Activated T-helper 1 cell treated with anti-CD3 and anti-CD28 coated beads, Interleukin-12 subunit alpha, Interleukin-12 subunit beta, Interleukin-2, Interleukin-4 antibody, amounts not matched to agents 30 ng/mL and 10 ng/mL and 1 ng/mL, durations not matched to agents 14 hours and 24 hours and 36 hours (primary cell): ENCODE data around the gene ANKRD2. TPM values are rescaled to one million over a fixed set of nuclear protein-coding genes. Genes with fewer than 3 reads are reported as not detected.

Experiments
- DNase-seq: peaks from one replicate; pipeline ENCODE4 v3.0.0; 2021; ENCODE audit warnings: low spot score
- H3K27ac Mint-ChIP-seq: one replicate; pipeline ENCODE4 v1.8.0; 2021; ENCODE audit warnings: mild to moderate bottlenecking, mixed read lengths
- H3K27me3 Mint-ChIP-seq: one replicate; pipeline ENCODE4 v1.8.0; 2022; ENCODE audit warnings: mild to moderate bottlenecking, moderate library complexity, mixed read lengths; ENCODE audit not compliant: insufficient read depth
- H3K36me3 Mint-ChIP-seq: one replicate; pipeline ENCODE4 v1.8.0; 2021; ENCODE audit warnings: low read depth, mixed read lengths
- H3K4me1 Mint-ChIP-seq: one replicate; pipeline ENCODE4 v1.8.0; 2021; ENCODE audit warnings: low read depth, mixed read lengths
- H3K4me3 Mint-ChIP-seq: one replicate; pipeline ENCODE4 v1.8.0; 2021; ENCODE audit warnings: mild to moderate bottlenecking, moderate library complexity, mixed read lengths
- H3K9me3 Mint-ChIP-seq: one replicate; pipeline ENCODE4 v1.8.0; 2021; ENCODE audit warnings: mixed read lengths
- intact Hi-C: fragments of 100-400 bp; cut with micrococcal nuclease; formaldehyde crosslinking; loops from one replicate; pipeline ENCODE4 v1.15.1; 2024
- total RNA-seq: library from RNA; stranded (reverse); gene quantifications from 2 replicates; pipeline ENCODE4 v1.2.3, GENCODE V29; 2022

ANKRD2 gene
- total RNA-seq, 1 donor from 2014 or later: not detected

DNA sequence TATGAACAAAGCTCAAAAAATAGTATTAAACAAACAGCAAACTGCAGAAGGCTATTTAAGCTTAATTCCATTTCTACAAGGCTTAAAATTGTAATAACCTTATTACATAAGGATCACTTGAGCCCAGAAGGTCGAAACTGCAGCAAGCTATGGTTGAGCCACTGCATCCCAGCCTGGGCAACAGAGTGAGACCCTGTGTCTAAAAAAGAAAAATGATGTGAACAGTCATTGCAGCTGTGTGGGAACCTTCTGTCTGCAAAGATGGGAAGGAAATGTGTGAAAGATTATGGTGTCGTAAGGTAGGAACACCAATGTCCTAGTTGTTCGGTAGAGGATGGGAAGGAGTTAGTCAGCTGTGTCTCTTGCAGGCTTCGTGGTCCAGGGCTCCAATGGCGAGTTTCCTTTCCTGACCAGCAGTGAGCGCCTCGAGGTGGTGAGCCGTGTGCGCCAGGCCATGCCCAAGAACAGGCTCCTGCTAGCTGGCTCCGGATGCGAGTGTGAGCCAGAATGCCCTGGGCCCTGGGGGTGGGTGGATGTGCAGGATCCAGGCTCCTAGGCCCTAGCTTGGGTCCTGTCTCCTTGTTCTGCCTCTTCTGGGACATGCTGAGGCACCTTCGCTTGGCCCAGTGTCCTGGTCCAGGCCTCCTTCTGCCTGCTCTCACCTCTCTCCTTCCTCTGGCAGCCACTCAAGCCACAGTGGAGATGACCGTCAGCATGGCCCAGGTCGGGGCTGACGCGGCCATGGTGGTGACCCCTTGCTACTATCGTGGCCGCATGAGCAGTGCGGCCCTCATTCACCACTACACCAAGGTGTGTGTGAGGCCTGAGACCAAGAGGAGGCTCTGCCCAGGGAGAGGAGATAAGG lies 26.1 kb downstream of the ANKRD2 start:
- Mint-ChIP-seq H3K27me3 (peaks cover 4% of the 10 kb centered on the region), H3K27ac (no peak overlapping the region), H3K36me3 (no peaks in the 10 kb centered on the region), H3K4me3 (no peak overlapping the region), H3K9me3 (no peaks in the 10 kb centered on the region), H3K4me1 (no peaks in the 10 kb centered on the region)
- no peak for DNase-seq
- intact Hi-C loops: no loop called here

DNA sequence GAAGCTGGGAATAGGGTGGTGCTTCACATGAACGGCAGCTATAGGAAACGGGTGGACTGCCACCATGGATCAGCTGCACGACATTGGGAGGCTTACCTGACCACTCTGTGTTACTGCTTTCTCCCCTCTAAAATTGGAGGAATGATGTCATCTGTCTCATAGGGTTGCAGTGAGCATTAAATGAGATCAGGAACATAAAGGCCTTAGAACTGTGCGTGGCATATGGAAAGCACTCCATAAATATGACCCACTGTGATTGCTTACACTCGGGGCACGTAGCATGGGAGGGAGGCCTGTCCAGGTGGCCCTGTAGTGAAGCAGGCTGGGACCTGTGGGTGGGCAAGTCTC lies 26.7 kb downstream of the ANKRD2 start:
- intact Hi-C loops: no loop called here
- Mint-ChIP-seq H3K36me3 (no peaks in the 10 kb centered on the region), H3K4me3 (no peak overlapping the region), H3K27ac (no peak overlapping the region), H3K4me1 (no peaks in the 10 kb centered on the region), H3K27me3 (peaks cover 4% of the 10 kb centered on the region), H3K9me3 (no peaks in the 10 kb centered on the region)
- DNase-seq: no peak

DNA sequence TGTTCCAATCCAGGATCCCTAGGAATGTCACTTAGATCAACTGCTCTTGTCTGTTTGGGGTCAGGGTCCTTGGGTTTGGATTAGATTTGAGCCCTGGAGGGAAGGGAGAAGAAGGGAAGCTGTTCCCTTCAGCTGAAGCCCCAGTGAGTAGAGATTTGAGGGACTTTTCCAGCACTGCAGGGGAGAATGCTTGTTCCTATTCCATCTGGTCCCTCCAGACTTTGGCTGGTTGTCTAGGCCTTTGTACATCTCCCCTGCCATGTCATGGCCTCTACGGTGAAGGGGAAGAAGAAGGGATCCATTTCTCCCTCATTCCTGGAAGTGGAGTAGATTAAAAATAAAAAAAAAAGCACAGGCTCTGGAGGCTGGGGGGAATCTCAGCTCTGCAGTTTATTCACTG lies 28.0 kb downstream of the ANKRD2 start:
- Mint-ChIP-seq H3K27me3 (peaks cover 2% of the 10 kb centered on the region), H3K36me3 (no peaks in the 10 kb centered on the region), H3K27ac (no peak overlapping the region), H3K4me3 (no peak overlapping the region), H3K9me3 (no peaks in the 10 kb centered on the region), H3K4me1 (no peaks in the 10 kb centered on the region)
- intact Hi-C loops: no loop called here
- no peak for DNase-seq

DNA sequence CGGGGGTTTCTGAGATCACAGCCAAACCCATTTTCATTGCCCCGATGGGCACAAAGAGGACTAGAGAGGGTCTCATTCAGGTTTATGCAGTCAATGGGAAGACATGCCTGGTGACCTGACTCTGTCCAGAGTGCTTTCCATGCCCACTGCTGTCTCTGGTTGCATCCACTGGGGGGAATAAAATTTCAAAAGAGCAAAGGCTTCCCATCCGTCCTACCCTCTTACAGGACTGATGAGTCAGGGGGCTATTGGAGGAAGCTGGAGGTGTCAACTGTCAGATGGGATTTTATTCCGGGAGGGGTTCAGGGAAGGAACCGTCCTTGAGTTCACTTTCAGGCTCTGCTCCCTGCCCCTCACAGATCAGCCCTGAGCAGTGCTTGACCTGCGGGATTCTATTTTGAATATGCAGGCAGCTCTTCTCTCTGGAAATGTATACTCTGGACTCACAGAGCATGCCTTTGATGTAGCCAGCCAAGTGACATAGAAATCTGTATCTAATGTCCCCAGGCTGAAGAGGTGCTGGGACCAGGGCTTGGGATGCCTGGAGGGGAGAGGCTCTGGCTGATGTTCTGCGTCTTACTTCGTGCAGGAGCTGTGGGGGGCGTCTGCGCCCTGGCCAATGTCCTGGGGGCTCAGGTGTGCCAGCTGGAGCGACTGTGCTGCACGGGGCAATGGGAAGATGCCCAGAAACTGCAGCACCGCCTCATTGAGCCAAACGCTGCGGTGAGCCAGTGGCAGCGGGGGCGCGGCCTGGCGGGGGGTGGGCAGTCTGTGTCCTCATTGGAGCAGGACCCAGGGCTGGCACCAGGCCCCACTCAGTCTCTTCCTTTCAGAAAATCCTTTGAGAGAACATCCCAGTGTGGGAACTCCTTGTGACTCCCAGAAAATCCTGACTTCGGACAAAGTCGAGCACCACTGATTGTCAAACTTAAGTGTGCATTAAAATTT lies 29.0 kb downstream of the ANKRD2 start:
- Mint-ChIP-seq H3K4me1 (no peaks in the 10 kb centered on the region), H3K9me3 (no peaks in the 10 kb centered on the region), H3K36me3 (no peaks in the 10 kb centered on the region), H3K27ac (no peak overlapping the region), H3K4me3 (no peak overlapping the region), H3K27me3 (peaks cover 2% of the 10 kb centered on the region)
- intact Hi-C loops: no loop called here
- no peak for DNase-seq

DNA sequence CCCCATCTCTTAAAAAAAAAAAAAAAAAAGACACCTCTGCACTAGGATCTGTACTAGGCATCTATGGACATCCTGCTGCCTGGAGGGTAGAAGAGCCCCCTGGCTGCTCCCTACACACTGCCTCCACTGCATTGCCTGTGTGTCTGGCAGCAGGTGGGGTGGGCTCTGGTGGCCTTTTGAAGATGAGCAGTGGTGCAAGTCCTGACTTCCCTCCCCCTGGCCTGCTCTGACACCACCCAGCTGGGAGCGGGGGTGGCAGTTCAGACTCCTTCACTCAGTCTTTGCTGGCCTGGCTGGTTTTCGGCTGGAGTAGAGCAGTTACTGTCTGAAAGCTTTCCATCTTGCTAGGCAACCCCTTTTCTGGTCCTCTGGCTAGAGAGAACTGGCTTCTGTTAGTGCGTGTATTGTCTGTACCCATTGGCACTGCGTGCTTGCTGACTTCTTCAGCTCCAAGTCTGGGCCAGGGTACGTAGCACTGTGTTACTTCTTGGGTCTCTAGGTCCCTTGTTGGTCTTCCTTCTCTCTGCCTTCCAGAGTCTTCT lies 34.6 kb downstream of the ANKRD2 start:
- no peaks in the 10 kb centered on the region for H3K4me1 Mint-ChIP-seq
- intact Hi-C loops: no loop called here
- no peaks in the 10 kb centered on the region for H3K27me3 Mint-ChIP-seq
- DNase-seq: no peak
- no peak overlapping the region for H3K27ac Mint-ChIP-seq
- H3K4me3 Mint-ChIP-seq: no peak overlapping the region
- no peaks in the 10 kb centered on the region for H3K36me3 Mint-ChIP-seq
- no peaks in the 10 kb centered on the region for H3K9me3 Mint-ChIP-seq

DNA sequence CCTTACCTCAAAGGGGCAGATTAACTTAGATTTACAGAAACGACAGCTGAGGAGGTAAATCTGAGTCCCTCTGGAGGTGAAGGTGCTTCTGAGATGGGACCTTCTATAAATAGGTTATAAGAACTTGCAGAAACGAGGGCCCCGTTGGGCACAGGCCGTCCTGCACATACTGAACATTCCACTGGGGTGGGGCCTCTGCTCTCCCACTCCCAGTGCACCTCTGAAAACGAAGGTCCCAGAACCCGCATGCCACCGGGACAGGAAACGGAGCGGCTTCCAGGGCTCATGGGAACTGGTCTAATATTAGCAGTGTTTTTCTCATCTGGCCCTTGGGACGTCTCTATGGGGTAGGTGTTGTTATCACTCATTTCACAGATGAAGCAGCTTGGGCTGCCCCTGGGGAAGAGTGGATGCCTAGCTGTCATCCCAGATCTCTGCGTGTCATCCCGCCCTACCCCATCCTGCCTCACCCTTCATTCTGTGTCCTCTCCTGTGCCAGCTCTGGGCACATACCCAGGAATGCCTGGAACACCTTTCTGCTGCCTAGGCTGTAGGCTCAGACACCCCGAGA lies 36.5 kb downstream of the ANKRD2 start:
- no peaks in the 10 kb centered on the region for H3K9me3 Mint-ChIP-seq
- no peak overlapping the region for H3K4me3 Mint-ChIP-seq
- intact Hi-C loops: no loop called here
- H3K27ac Mint-ChIP-seq: no peak overlapping the region
- no peaks in the 10 kb centered on the region for H3K27me3 Mint-ChIP-seq
- H3K36me3 Mint-ChIP-seq: no peaks in the 10 kb centered on the region
- H3K4me1 Mint-ChIP-seq: no peaks in the 10 kb centered on the region
- no peak for DNase-seq

DNA sequence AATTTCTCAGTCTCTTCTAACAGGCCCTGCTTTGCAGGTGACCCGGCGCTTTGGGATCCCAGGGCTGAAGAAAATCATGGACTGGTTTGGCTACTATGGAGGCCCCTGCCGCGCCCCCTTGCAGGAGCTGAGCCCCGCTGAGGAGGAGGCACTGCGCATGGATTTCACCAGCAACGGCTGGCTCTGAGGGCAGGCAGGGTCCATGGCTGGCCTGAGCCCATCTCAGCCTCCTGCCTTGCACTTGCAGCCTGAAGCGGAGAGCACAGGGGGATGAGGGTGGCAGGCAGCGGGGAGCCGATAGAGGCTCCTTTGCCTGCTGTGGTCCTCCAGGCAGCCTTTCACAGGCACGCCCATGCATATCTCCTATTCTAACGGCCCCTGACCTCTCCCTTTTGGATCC lies 38.9 kb downstream of the ANKRD2 start:
- Mint-ChIP-seq H3K36me3 (no peaks in the 10 kb centered on the region), H3K4me3 (no peak overlapping the region), H3K9me3 (no peaks in the 10 kb centered on the region), H3K4me1 (no peaks in the 10 kb centered on the region), H3K27me3 (no peaks in the 10 kb centered on the region), H3K27ac (no peak overlapping the region)
- DNase-seq: no peak
- intact Hi-C loops: no loop called here

DNA sequence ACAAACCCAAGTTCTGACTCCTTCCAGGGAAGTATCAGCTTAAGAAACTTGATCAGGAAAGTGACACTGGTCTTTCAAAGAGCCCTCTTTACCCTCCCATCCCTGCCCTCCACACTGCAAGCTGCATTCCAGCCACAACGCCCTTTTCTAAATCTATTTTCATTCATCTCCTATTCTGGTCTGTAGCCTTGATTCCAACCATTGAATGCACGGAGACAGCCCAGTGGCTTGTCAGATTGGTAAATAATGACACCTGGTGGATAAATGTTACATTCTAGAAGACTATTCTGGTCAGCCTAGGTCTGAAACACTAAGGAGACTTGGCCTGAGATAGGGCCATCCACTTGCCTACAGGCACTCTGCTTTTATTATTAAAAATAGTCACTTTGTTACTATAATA lies 39.8 kb downstream of the ANKRD2 start:
- intact Hi-C loops: loop anchor here (1.0 kb wide), 1 partner anchor 40 kb away; the partner anchor contains the start of gene ANKRD2
- Mint-ChIP-seq H3K4me1 (no peaks in the 10 kb centered on the region), H3K27ac (no peak overlapping the region)

DNA sequence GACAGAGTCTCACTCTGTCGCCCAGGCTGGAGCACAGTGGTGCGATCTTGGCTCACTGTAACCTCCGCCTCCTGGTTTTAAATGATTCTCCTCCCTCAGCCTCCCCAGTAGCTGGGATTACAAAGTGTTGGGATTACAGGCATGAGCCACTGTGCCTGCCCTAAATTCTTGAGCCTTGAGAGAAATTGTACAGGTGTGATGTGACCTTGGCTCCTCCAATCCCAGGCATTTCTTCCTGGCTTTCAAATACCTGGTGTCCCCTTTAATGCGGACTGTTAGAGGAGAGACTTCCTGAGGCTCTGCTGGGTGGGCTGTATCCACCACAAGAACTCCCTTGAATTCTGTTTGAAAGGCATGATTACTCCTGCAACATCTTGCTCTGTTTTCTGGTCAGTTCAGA lies 45.7 kb downstream of the ANKRD2 start:
- Mint-ChIP-seq H3K4me3 (no peak overlapping the region), H3K9me3 (no peaks in the 10 kb centered on the region), H3K27me3 (no peaks in the 10 kb centered on the region), H3K4me1 (no peaks in the 10 kb centered on the region), H3K36me3 (no peaks in the 10 kb centered on the region), H3K27ac (no peak overlapping the region)
- DNase-seq: no peak
- intact Hi-C loops: no loop called here

More for the DNA sequence above, 39.8 kb downstream of the ANKRD2 start:
- DNase-seq: no peak
- no peaks in the 10 kb centered on the region for H3K9me3 Mint-ChIP-seq
- H3K27me3 Mint-ChIP-seq: no peaks in the 10 kb centered on the region
- H3K4me3 Mint-ChIP-seq: no peak overlapping the region
- no peaks in the 10 kb centered on the region for H3K36me3 Mint-ChIP-seq

DNA sequence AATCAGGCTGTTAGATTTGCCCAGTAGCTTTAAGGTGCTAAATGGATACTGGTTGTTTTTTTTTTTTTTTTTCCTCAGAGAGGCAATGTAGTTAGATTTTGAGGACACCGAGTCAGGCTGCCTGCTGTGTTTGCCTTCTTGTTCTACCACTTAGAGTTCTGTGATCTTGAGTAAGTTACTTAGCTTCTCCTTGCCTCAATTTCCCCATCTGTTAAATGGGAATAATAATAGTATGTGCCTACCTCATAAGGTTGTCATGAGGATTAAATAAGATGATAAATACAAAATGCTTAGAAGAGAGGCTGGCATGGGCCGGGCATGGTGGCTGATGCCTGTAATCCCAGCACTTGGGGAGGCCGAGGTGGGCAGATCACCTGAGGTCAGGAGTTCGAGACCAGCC lies 46.2 kb downstream of the ANKRD2 start:
- intact Hi-C loops: no loop called here

DNA sequence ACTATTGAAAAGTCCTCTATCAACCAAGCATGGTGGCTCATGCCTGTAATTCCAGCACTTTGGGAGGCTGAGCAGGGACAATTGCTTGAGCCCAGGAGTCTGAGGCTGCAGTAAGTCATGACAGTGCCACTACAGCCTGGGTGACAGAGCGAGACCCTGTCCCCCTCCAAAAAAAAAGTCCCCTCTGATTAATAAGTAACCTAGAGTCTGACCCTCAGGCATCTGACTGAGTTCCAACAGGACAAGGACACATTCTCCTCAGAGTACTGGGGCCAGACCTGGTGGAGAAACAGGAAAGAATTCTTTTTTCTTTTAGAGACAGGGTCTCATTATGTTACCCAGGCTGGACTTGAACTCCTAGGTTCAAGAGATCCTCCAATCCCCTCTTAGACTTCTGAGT lies 50.7 kb downstream of the ANKRD2 start:
- no peak for DNase-seq
- Mint-ChIP-seq H3K9me3 (no peaks in the 10 kb centered on the region), H3K27me3 (peaks cover 3% of the 10 kb centered on the region), H3K27ac (no peak overlapping the region), H3K4me3 (no peak overlapping the region), H3K36me3 (no peaks in the 10 kb centered on the region), H3K4me1 (no peaks in the 10 kb centered on the region)
- intact Hi-C loops: no loop called here

More for the DNA sequence above, 46.2 kb downstream of the ANKRD2 start:
- Mint-ChIP-seq H3K4me3 (no peak overlapping the region), H3K4me1 (no peaks in the 10 kb centered on the region), H3K27me3 (no peaks in the 10 kb centered on the region), H3K27ac (no peak overlapping the region), H3K36me3 (no peaks in the 10 kb centered on the region), H3K9me3 (no peaks in the 10 kb centered on the region)
- no peak for DNase-seq

DNA sequence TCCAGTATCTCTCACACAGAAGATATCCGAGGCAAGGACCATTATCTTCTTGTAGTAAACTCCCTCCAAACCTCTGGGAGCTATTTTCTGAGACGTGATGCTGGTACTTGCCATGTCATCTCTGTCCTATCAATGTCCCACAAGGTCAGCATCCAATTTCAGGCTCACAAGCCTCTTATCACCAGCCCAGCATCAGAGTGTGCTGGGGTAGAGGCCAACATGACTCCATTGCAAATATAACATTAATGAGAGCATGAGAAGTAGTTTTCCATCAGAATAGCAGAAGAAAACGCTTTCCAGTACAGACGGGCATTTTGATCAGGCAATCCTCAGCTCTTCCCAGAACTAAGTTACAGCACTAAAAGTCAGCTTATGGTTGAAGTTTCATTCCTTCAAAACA lies 55.2 kb downstream of the ANKRD2 start:
- H3K27ac Mint-ChIP-seq: no peak overlapping the region
- no peak overlapping the region for H3K4me3 Mint-ChIP-seq
- DNase-seq: no peak
- H3K36me3 Mint-ChIP-seq: no peaks in the 10 kb centered on the region
- intact Hi-C loops: no loop called here
- H3K9me3 Mint-ChIP-seq: no peaks in the 10 kb centered on the region
- H3K4me1 Mint-ChIP-seq: peaks cover 5% of the 10 kb centered on the region
- H3K27me3 Mint-ChIP-seq: peaks cover 3% of the 10 kb centered on the region

DNA sequence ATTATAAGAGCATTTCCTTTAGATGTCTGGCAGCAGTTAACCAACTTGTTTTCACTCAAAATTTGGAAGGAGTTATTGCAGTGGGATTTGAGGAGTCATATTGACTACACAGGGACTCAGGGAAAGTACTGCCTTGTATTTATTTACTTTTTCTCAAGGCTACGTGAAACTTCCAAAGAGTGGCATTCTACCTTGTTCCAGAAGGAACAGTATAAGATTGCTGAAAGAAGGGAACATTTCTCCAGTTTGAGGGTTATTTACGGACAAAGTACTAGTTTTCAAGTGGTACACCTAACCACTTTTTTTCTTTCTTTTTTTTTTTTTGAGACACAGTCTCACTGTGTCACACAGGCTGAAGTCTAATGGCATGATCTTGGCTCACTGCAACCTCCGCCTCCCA lies 55.6 kb downstream of the ANKRD2 start:
- no peak for DNase-seq
- H3K27ac Mint-ChIP-seq: no peak overlapping the region
- H3K9me3 Mint-ChIP-seq: no peaks in the 10 kb centered on the region
- H3K4me3 Mint-ChIP-seq: no peak overlapping the region
- peaks cover 10% of the 10 kb centered on the region for H3K4me1 Mint-ChIP-seq
- intact Hi-C loops: no loop called here
- H3K27me3 Mint-ChIP-seq: peaks cover 3% of the 10 kb centered on the region
- peaks cover under 1% of the 10 kb centered on the region for H3K36me3 Mint-ChIP-seq
